ENCODE results near the gene SLIT3.
"Not testable (repeated sequence)": the region's sequence is repeated elsewhere in the genome, so short reads cannot be mapped to it uniquely, and the experiment has no call there.

Gene SLIT3

DNA sequence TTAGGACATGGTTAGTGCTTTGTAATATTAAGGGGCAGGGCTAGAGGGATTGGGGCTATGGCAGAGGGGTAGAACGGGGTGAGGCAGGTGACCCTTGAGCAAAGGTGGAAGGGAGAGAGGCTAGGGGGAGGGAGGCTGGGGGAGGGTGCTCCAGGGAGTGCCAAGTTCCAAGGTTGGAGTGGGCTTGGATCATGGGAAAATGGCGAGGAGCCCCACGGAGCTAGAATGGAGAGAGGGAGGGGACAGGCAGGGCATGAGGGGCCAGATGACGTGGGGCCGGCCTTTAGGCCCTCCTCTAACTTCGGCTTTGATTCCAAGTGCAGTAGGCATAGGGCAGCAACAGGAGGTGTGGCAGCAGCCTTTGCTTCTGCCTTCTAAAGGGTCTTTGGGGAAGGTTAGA is 550.0 kb downstream of the SLIT3 start:
- DNase-seq, result no peak

GRCh38 chr5:168749391-168750100 is 551.4 kb downstream of the SLIT3 start:
- DNase-seq, result no peak

DNA sequence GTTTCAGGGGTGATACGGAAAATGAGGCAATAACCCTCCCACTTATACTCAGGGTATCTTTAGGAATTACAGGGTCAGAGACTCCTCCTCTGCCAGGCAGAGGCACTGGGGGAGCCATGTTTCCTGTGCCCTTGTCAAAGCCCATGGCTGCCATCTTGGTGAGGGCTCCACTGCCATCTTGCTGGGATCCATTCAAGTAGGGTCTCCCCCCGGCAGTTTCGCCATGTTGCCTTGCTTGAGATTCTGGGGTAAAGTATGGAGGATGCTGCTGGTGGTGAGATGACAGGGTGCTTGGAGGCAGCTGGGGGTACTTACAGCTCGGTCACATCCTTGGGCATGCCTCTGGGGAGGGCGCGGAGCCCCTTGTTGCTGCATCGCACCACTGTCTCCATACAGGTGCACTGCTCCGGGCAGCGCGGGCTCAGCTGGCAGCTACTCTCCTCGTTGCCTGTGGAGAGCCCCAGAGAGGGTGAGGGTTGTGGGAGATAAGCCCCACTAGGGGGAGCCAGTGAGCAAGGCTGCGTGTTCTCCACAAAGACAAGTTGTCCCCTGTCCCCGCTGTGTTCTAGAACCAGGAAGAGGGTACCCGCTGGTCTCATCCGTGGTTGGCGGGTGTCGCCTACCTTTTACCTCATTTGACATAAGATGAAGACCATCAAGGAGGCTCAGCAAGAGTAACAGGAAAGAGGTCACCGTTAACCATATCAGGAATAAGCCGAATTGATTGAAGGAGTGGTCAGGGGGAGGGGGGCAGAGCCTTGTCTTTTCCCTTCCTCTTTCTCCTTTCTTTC is 552.8 kb downstream of the SLIT3 start:
- peak in 1 of 2 experiments; percentile 5 for DNase-seq

GRCh38 chr5:168746893-168747640 is 553.9 kb downstream of the SLIT3 start:
- DNase-seq, result no peak

DNA sequence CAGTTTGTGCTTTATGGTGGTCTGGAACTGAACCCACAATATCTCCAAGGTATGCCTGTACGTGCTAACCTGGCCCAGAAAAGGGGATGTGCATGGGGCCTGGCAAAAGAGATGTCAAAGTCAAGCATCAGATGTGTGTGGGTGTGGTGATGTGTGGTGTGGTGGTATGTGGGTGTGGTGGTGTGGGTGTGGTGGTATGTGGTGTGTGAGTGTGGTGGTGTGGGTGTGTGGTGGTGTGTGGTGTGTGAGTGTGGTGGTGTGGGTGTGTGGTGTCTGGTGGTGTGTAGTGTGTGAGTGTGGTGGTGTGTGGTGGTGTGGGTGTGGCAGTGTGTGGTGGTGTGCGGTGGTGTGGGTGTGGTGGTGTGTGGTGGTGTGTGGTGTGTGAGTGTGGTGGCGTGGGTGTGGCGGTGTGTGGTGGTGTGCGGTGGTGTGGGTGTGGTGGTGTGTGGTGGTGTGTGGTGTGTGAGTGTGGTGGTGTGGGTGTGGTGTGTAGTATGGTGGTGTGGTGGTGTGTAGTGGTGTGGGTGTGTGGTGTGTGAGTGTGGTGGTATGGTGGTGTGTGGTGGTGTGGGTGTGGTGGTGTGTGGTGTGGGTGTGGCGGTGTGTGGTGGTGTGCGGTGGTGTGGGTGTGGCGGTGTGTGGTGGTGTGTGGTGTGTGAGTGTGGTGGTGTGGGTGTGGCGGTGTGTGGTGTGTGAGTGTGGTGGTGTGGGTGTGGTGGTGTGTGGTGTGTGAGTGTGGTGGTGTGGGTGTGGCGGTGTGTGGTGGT is 554.6 kb downstream of the SLIT3 start:
- DNase-seq, result not testable (repeated sequence)

DNA sequence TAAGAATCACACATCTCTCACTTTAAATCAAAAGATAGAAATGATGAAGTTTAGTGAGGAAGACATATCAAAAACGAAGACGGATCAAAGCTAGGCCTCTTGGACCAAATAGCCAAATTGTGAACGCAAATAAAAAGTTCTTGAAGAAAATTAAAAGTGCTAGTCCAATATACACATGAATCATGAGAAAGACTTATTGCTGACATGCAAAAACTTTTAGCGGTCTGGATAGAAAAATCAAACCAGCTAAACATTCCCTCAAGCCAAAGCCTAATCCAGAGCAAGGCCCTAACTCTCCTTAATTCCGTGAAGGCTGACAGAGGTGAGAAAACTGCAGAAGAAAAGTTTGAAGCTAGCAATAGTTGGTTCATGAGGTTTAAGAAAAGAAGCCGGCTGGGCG is 557.3 kb downstream of the SLIT3 start:
- DNase-seq, result no peak

GRCh38 chr5:168742311-168742710 is 558.6 kb downstream of the SLIT3 start:
- DNase-seq, result not testable (repeated sequence)

- no peak for DNase-seq
These were observed 560.1 kb downstream of the SLIT3 start for GRCh38 chr5:168740811-168741213.

DNA sequence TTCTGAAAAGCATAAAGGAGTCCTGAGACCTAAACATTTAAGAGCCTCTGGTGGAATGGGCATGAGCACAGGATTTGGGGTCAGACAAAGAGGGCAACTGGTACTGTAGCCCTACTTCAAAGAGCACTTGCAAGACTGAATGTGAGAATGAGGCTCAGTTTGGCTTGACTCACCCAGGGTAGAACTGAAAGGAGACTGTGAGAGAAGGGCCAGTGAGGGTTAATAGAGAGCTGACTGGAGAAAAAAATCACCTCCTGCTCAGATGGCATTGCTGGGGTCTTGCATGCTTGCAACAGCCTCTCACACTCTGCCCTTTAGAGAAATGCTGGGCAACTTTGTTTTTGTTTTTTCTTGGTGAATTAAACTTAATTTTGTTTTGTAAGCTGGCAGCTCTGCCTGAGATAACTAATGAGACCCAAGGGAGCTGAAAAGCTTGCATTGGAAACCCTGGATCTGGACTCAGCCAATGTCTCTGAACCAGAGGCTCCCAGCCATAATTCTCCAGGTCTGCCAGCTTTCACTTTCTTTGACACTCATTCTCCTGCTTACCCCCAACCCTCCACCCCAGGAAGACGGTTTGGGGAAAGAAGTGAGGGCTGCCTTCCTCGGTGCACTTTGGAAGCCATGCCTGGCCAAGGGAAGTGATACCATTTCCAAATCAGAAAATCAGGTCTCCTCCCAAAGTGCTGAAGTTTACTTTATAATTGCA is 560.7 kb downstream of the SLIT3 start:
- DNase-seq, result no peak

GRCh38 chr5:168737066-168737465 is 563.9 kb downstream of the SLIT3 start:
- no peak for DNase-seq

GRCh38 chr5:168736281-168736831 is 564.6 kb downstream of the SLIT3 start:
- DNase-seq, result no peak

GRCh38 chr5:168734620-168735300 is 566.2 kb downstream of the SLIT3 start:
- no peak for DNase-seq

DNA sequence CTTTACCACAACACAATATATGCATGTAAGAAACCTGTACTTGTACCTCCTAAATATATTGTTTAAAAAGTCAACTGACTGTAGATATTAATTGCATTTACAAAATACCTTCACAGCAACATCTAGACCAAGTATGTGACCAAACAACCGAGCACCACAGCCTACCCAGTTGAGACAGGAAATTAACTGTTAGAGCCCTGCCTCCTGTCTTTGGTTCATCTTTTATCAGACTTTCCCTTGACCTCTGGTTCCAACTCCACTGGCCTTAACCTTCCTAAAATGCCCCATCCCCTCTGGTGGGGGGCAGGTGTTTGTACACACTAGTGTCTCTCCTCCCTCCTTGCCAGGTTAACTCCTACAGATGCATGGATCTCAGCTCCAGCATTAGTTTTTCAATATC is 566.8 kb downstream of the SLIT3 start:
- DNase-seq, result no peak

- no peak for DNase-seq
These were observed 572.3 kb downstream of the SLIT3 start for GRCh38 chr5:168728546-168729211.

DNA sequence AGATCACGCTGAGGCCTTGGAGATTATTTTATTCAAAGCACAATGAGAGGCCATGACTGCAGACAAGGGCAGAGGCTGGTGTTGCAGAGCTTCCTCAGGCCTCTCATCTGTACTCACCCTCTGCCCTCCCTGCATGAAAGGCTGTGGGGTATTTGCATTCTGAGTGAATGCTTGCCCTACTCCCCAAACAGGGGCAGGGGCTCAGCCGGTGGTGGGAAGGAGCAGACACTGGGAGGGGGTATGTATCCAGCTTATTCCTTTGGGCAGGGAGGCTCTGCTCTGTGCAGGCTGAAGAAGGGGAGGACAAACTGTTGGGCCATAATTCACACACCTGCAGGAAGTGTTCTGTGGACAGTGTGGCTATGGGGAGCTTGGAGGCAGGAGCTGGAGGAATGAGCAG is 573.4 kb downstream of the SLIT3 start:
- DNase-seq, result no peak

- no peak for DNase-seq
These were observed 574.6 kb downstream of the SLIT3 start for GRCh38 chr5:168726342-168726741.

DNA sequence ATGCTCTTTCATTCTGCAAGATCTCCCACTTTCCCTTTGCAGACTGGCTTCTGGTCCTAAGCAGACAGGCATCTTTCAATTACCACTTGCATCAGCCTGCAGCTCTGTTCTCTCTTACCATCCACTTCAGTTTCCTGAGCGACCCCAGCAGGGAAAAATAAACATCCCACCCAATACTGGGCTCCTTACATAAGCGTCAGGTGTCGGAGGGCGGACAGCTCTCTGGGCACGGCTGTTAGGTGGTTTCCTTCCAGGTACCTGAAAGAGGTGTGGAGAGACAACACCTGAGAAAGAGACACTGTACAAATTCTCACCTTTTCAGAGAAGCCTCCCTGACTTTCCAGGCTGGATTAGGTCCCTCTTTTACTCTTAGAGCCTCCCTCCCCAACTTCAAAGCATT is 576.7 kb downstream of the SLIT3 start:
- DNase-seq, result no peak

- DNase-seq, result no peak
These were observed 577.9 kb downstream of the SLIT3 start for GRCh38 chr5:168723037-168723436.

- DNase-seq, result no peak
These were observed 579.0 kb downstream of the SLIT3 start for GRCh38 chr5:168721966-168722365.

DNA sequence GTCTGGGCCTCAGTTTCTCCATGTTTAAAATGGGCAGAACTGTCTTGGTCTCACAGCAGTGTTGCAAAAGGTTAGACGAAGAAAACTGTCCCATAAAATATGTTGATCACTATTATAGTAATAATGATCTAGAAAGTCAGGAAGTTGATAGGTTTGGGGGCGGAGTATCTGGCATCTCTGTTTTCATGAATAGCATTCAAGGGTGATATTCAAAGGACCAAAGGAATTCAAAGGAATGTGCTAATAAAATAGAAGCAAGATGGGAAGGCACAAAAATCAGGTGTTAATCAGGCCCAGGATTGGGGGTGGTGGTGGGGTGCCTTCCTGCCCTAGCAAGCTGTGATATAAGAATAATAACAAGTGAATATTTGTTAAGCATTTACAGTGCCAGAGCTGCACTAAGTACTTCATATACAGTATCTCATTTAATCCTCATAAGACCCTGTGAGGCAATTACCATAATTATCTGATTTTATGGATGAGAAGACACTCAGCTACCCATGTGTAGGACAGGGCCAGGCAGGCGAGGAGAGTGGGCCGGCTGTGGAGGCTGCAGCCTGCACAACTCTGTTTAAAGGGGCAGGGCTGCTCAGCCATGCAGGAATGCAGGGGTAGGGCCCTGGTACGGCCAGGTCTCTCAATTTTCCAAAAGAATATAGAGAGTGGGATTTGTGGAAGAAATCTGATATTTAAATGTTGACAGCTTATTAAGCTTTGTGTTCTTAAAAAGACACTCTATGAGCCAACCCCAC is 579.8 kb downstream of the SLIT3 start:
- DNase-seq, result no peak
